Activated naive CD4-positive, alpha-beta T cell treated with anti-CD3 and anti-CD28 coated beads, Interleukin-2, amount 50 U/mL, for 24 hours (primary cell): Measurements from ENCODE around the gene ANKRD61.
A peak's percentile ranks its signal among the peaks of the same experiment; 100 is the strongest.
"Not testable (repeated sequence)": the region's sequence is repeated elsewhere in the genome, so short reads cannot be mapped to it uniquely, and the experiment has no call there.

ENCODE experiments used
- H3K27ac Mint-ChIP-seq: one replicate; pipeline ENCODE4 v1.8.0; 2021; ENCODE audit warnings: mild to moderate bottlenecking, mixed read lengths
- H3K27me3 Mint-ChIP-seq: one replicate; pipeline ENCODE4 v1.8.0; 2021; ENCODE audit warnings: mixed read lengths
- H3K36me3 Mint-ChIP-seq: one replicate; pipeline ENCODE4 v1.8.0; 2021; ENCODE audit warnings: mixed read lengths
- H3K4me1 Mint-ChIP-seq: one replicate; pipeline ENCODE4 v1.8.0; 2021; ENCODE audit warnings: mixed read lengths
- H3K4me3 Mint-ChIP-seq: one replicate; pipeline ENCODE4 v1.8.0; 2021; ENCODE audit warnings: mild to moderate bottlenecking, mixed read lengths
- H3K9me3 Mint-ChIP-seq: one replicate; pipeline ENCODE4 v1.8.0; 2021; ENCODE audit warnings: mixed read lengths

Gene ANKRD61

GRCh38 chr7:6030988-6031387, at the start of gene ANKRD61:
TSS of gene ANKRD61 (plus strand) at chr7:6031376. CDS start at chr7:6031376, 0 bp downstream.
- peaks cover 26% of the 10 kb centered on the region for H3K4me1 Mint-ChIP-seq
- peaks cover 17% of the 10 kb centered on the region for H3K36me3 Mint-ChIP-seq
- H3K27me3 Mint-ChIP-seq, result no peaks in the 10 kb centered on the region

DNA sequence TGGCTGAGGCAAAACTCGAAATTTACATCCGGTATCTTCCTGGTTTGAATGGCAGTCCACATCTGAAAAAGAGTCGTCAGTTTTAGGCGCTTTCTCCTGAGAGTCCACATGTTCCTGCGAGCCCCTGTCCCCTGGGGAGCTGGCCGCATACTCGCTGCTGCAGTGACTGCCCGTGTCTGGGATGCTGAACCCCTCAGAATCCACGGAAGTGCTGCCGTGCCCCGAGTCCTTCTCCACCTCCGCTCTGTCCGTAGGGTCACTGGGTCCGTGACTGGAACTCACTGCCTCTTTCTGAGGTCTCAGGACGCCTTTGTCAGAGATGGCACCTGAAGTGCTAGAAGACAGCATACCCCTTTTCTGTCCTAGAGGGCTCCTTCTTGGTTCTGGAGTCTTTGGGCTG, 44.1 kb upstream of the ANKRD61 start:
- not testable (repeated sequence) for H3K27me3 Mint-ChIP-seq, H3K36me3 Mint-ChIP-seq, H3K27ac Mint-ChIP-seq, H3K4me3 Mint-ChIP-seq, H3K9me3 Mint-ChIP-seq, H3K4me1 Mint-ChIP-seq

More at GRCh38 chr7:6030988-6031387, at the start of gene ANKRD61:
- no peak within 1 kb of the TSS for H3K4me3 Mint-ChIP-seq
- no peaks in the 10 kb centered on the region for H3K9me3 Mint-ChIP-seq
- H3K27ac Mint-ChIP-seq, result no peak within 1 kb of the TSS

DNA sequence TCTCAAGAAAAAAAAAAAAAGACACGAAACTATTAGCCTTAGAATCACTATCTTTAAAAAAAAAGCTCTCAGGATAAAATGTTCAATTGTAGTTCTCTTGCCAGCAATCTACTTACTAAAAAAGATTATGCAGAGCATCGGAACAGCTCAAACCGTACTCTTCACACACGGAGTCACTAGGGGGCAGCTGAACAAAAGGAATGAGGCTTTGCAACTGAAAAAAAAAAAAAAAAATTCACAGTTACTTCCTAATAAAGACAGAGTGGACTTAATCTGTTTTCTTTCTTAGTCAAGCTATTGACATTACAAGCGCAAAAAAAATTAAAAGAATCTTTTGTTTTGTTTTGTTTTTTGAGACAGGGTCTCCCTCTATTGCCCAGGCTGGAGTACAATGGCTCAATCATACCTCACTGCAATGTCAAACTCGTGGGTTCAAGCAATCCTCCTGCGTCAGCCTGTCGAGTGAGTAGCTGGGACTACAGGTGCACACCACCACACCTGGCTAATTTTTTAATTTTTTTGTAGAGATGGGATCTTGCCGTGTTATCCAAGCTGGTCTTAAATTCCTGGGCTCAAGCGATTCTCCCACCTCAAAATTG, 33.9 kb upstream of the ANKRD61 start:
- no peak overlapping the region for H3K4me3 Mint-ChIP-seq
- H3K36me3 Mint-ChIP-seq, result peaks cover 11% of the 10 kb centered on the region
- H3K4me1 Mint-ChIP-seq, result no peaks in the 10 kb centered on the region
- no peaks in the 10 kb centered on the region for H3K9me3 Mint-ChIP-seq
- H3K27me3 Mint-ChIP-seq, result no peaks in the 10 kb centered on the region
- no peak overlapping the region for H3K27ac Mint-ChIP-seq

DNA sequence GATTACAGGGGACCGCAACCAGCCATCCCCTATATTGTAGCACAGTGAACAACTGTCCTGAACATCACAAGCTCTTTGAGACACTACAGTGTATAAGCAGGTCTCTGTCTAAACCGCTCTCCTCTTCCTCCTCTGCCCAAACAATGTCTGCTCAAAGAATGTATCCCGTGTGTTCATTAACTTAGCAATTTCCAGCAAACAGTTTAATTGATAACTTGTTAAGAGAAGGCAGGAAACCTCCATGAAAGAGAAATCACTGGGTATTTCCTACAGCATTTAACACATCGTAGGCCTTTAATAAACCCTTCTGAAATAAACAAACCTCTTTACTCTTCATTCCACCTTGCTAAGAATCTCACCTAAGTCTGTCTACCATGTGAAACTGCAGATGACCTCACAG, 23.8 kb upstream of the ANKRD61 start:
- H3K27me3 Mint-ChIP-seq, result no peaks in the 10 kb centered on the region
- peaks cover 32% of the 10 kb centered on the region for H3K4me1 Mint-ChIP-seq
- H3K27ac Mint-ChIP-seq, result peak overlapping the region; percentile 69
- H3K4me3 Mint-ChIP-seq, result peak overlapping the region; percentile 74
- H3K36me3 Mint-ChIP-seq, result peaks cover 3% of the 10 kb centered on the region
- no peaks in the 10 kb centered on the region for H3K9me3 Mint-ChIP-seq

DNA sequence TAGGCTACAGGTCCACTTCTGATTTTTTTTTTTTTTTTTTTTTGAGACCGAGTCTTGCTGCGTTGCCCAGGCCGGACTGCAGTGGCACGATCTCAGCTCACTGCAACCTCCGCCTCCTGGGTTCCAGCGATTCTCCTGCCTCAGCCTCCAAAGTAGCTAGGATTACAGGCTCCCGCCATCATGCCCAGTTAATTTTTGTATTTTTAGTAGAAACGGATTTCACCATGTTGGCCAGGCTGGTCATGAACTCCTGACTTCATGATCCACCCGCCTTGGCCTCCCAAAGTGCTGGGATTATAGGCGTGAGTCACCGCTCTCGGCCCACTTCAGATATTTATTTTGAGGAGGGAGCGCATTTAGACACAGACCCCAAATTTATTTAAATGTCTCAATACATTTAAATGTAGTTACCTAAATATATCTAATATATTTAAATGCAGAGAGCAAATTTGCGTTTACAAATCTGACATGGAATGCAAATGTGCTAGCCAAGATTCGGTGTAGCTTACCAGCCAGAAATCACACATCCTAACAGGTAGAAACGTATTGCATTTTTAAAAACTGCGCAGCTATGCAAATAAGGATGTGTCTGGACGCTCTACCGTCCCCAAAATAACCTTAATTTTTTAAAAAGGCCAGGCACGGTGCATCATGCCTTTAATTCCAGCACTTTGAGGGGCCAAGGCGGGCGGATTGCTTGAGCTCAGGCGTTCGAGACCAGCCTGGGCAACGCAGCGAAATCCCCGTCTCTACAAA, 23.2 kb upstream of the ANKRD61 start:
- not testable (repeated sequence) for H3K27me3 Mint-ChIP-seq, H3K36me3 Mint-ChIP-seq, H3K9me3 Mint-ChIP-seq
- Mint-ChIP-seq H3K27ac (peak overlapping the region; percentile 69), H3K4me3 (peak overlapping the region; percentile 93), H3K4me1 (peaks cover 37% of the 10 kb centered on the region)

DNA sequence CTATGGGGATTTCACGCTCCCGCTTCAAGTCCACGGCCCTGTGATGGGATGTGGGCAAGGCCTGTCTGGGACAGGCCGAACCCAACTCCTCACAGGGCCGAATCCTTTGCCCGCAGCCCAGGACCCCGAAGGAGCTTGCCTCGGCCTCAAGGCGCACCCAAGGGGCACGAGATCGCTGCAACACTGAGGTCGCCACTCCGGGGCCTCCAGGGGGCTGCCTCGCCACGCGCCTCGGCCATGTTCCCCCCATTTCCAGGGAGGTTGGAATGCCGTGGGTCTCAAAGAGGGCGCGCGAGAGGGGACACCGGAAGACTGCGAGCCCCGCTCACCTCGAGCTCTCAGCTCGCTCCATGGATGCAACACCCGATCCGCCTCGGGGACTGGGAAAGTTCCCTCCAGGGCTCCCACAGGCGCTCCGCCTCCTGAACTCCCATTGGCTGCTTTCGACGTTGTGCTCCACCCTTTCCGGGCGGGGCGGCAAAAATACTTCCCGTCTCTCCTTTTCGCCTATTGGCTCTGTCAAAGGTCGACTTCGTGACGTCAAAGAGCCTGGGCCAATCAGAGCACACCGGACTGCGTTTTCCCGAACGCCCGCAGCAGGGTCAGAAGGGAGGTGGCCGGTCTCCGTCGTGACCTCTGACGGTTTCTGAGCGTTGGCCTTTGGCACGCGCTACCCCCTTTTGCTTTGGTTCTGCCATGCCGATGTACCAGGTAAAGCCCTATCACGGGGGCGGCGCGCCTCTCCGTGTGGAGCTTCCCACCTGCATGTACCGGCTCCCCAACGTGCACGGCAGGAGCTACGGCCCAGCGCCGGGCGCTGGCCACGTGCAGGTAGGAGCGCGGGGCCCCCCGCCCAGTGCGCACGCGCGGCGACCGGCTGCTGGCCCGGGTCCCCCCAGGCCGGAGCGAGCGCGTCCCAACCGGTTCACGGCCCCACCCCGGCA, 22.2 kb upstream of the ANKRD61 start, which contains the start of the genes AIMP2 and PMS2:
Gene AIMP2, plus strand, starts transcription at position 605 of the 944 bp plus-strand sequence. Its CDS starts 92 bp downstream, at position 697.
Gene PMS2, minus strand, starts transcription at position 382 of the 944 bp plus-strand sequence. Its CDS starts 30 bp downstream, at position 352.
- Mint-ChIP-seq H3K9me3 (no peaks in the 10 kb centered on the region), H3K27ac (peak within 1 kb of the TSS; percentile 93), H3K4me3 (peak within 1 kb of the TSS; percentile 93), H3K36me3 (peaks cover 6% of the 10 kb centered on the region), H3K4me1 (peaks cover 37% of the 10 kb centered on the region), H3K27me3 (no peaks in the 10 kb centered on the region)

- H3K27me3 Mint-ChIP-seq, H3K36me3 Mint-ChIP-seq, H3K9me3 Mint-ChIP-seq: not testable (repeated sequence)
- H3K4me3 Mint-ChIP-seq, result peak overlapping the region; percentile 93
- peaks cover 37% of the 10 kb centered on the region for H3K4me1 Mint-ChIP-seq
- H3K27ac Mint-ChIP-seq, result peak overlapping the region; percentile 26
These were observed 20.8 kb upstream of the ANKRD61 start for GRCh38 chr7:6010370-6010769.

- H3K27ac Mint-ChIP-seq, result peak overlapping the region; percentile 59
- no peaks in the 10 kb centered on the region for H3K27me3 Mint-ChIP-seq
- no peaks in the 10 kb centered on the region for H3K9me3 Mint-ChIP-seq
- H3K4me1 Mint-ChIP-seq, result peaks cover 37% of the 10 kb centered on the region
- peaks cover 7% of the 10 kb centered on the region for H3K36me3 Mint-ChIP-seq
- peak overlapping the region; percentile 93 for H3K4me3 Mint-ChIP-seq
These were observed 19.6 kb upstream of the ANKRD61 start for GRCh38 chr7:6011541-6011940.

GRCh38 chr7:6012355-6013104, 18.6 kb upstream of the ANKRD61 start:
- no peak overlapping the region for H3K4me3 Mint-ChIP-seq
- H3K9me3 Mint-ChIP-seq, result no peaks in the 10 kb centered on the region
- H3K27ac Mint-ChIP-seq, result peak overlapping the region; percentile 52
- no peaks in the 10 kb centered on the region for H3K27me3 Mint-ChIP-seq
- H3K36me3 Mint-ChIP-seq, result peaks cover 8% of the 10 kb centered on the region
- H3K4me1 Mint-ChIP-seq, result peaks cover 29% of the 10 kb centered on the region

DNA sequence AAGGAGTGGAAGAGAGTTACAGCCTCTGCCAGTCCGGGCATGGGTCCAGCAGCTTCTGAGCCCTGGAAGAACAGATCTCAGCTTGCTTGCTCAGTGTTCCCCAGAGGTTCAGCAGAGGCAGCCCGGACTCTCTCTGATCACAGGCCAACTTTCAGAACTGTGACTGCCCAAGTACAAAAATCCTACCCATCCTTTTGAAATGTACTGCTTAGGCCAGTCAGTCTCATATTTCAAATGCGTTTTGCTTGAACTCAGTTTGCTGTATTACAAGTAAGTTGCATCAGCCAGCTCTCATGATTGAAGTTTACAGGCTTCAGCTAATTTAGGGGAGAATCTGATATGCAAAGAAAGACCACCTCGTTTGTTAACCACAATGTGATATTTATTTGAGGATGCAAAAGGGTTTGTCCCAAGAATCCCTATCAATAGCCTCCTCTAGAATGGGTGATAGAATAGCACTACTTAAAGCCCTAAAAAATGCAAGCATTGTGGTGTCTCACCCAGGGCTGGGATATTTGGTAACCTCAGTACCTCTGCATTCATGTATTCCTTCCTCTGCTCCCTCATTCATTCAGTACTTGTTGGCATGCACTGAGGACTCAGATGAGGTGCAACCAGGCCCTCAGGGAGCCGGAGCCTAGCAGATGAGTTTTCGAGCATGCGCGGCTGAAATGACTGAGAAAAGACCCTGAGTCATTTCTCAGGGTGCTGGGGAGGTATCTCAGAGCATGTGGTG, 15.1 kb upstream of the ANKRD61 start:
- peak overlapping the region; percentile 23 for H3K4me3 Mint-ChIP-seq
- H3K27ac Mint-ChIP-seq, result peak overlapping the region; percentile 46
- H3K36me3 Mint-ChIP-seq, result peaks cover 11% of the 10 kb centered on the region
- H3K27me3 Mint-ChIP-seq, result no peaks in the 10 kb centered on the region
- no peaks in the 10 kb centered on the region for H3K9me3 Mint-ChIP-seq
- H3K4me1 Mint-ChIP-seq, result peaks cover 18% of the 10 kb centered on the region

DNA sequence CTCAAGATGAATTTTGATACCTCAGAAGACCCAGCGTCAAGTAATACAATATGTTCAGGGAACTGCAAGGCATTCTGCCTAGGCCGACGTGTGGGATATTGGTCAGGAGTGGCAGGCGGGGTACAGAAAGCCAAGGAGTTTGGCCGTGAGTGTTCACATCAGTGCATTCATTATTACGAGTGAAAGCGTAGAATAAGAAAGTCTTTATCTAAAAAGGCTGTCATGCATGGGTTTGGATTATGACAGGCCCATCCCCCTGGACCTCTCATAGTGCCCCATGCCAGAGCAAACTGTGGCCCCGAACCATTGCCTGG, 14.6 kb upstream of the ANKRD61 start:
- peak overlapping the region; percentile 23 for H3K4me3 Mint-ChIP-seq
- peaks cover 13% of the 10 kb centered on the region for H3K36me3 Mint-ChIP-seq

DNA sequence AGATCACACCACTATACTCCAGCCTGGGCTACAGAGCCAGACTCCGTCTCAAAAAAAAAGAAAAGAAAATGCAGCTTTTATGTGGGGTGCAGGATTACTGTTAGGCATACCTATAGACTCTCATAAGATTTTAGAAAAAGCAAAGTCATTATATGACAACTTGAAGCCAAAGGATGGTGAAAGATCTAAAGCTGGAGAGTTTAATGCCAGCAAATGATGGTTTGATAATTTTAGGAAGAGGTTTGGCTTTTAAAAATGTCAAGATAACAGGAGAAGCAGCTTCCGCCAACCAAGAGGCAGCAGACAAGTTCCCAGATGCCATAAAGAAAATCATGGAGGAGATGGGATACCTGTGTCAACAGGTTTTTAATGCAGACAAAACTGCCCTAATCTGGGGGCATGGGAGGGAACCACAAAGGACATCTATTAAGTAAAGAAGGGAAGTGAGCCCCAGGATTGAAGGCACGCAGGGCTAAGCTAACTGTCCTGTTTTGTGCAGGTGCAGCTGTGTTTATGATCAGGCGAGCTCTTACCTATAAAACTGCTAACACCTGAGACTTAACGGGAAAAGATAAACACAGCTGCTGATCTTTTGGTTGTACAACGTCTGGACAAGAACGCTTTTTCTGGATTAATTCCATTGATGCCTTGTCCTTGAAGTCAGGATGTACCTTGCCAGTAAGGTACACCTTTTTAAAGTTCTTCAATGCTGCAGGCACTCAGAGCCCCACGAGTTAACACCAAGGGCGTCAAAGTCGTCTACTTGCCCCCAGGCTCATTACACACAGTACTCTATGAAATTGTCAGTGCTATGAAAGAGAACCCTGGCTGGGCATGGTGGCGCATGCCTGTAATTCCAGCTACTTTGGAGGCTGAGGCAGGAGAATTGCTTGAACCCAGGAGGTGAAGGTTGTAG, 10.5 kb upstream of the ANKRD61 start:
- Mint-ChIP-seq H3K9me3 (no peaks in the 10 kb centered on the region), H3K4me3 (no peak overlapping the region), H3K4me1 (peaks cover 5% of the 10 kb centered on the region), H3K27ac (peak overlapping the region; percentile 70), H3K27me3 (no peaks in the 10 kb centered on the region), H3K36me3 (peaks cover 15% of the 10 kb centered on the region)

More for the DNA sequence above, 14.6 kb upstream of the ANKRD61 start:
- no peaks in the 10 kb centered on the region for H3K27me3 Mint-ChIP-seq
- H3K27ac Mint-ChIP-seq, result peak overlapping the region; percentile 46
- peaks cover 13% of the 10 kb centered on the region for H3K4me1 Mint-ChIP-seq
- no peaks in the 10 kb centered on the region for H3K9me3 Mint-ChIP-seq

GRCh38 chr7:6022707-6023106, 8.5 kb upstream of the ANKRD61 start:
- Mint-ChIP-seq H3K9me3 (no peaks in the 10 kb centered on the region), H3K4me1 (peaks cover 25% of the 10 kb centered on the region), H3K27me3 (no peaks in the 10 kb centered on the region), H3K4me3 (no peak overlapping the region), H3K27ac (no peak overlapping the region), H3K36me3 (peaks cover 23% of the 10 kb centered on the region)
